ENCODE data around the gene GALK2.
"Not testable (repeated sequence)": the region's sequence is repeated elsewhere in the genome, so short reads cannot be mapped to it uniquely, and the experiment has no call there.

GALK2 gene

DNA sequence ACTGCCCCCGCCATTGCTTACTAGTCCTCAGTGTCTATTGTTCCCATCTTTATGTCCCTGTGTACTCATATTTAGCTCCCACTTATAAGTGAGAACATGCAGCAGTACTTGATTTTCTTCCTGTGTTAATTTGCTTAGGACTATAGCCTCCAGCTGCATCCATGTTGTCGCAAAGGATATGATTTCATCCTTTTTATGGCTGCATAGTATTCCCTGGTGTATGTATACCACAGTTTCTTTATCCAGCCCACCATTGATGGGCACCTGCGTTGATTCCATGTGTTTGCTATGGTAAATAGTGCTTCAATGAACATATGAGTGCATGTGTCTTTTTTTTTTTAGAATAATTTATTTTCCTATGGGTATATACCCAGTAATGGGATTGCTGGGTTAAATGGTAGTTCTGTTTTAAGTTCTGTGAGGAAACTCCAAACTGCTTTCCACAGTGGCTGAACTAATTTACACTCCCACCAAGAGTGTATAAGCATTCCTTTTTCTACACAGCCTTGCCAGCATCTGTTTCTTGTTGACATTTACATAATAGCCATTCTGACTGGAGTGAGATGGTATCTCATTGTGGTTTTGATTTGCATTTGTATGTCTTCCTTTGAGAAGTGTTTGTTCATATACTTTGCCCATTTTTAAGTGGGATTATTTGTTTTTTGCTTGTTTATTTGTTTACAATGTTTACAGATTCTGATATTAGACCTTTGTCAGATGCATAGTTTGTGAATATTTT lies 53.7 kb downstream of the GALK2 start:
- Mint-ChIP-seq H3K4me3 (no peak overlapping the region), H3K9me3 (peaks cover 34% of the 10 kb centered on the region), H3K27me3 (no peaks in the 10 kb centered on the region), H3K36me3 (ENCODE audit: low read depth) (peaks cover 90% of the 10 kb centered on the region), H3K27ac (no peak overlapping the region), H3K4me1 (ENCODE audit: low read depth) (peaks cover 24% of the 10 kb centered on the region)
- no peak for DNase-seq

- Mint-ChIP-seq H3K9me3 (peaks cover 30% of the 10 kb centered on the region), H3K36me3 (ENCODE audit: low read depth) (peaks cover 86% of the 10 kb centered on the region), H3K4me3 (no peak overlapping the region), H3K27me3 (no peaks in the 10 kb centered on the region), H3K4me1 (ENCODE audit: low read depth) (peaks cover 24% of the 10 kb centered on the region), H3K27ac (no peak overlapping the region)
- DNase-seq: no peak
Observed at GRCh38 chr15:49225572-49226281, 55.7 kb downstream of the GALK2 start.

DNA sequence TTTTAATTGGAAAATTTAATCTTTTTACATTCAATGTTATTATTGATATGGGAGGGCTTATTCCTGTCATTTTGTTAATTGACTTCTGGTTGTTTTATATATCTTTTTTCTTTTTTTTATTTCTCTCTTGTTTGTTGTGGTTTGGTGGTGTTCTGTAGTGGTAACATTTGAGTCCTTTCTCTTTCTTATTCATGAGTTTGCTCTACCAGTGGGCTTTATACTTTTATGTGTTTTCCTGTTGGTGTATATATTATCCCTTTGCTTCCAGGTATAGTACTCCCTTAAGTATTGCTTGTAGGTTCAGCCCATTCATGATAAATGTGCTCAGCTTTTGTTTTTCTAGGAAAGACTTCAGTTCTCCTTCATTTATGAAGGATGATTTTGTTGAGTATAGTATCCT lies 57.6 kb downstream of the GALK2 start:
- H3K9me3 Mint-ChIP-seq: peaks cover 24% of the 10 kb centered on the region
- DNase-seq: no peak
- no peak overlapping the region for H3K27ac Mint-ChIP-seq
- H3K4me3 Mint-ChIP-seq: no peak overlapping the region
- peaks cover 20% of the 10 kb centered on the region for H3K4me1 Mint-ChIP-seq (ENCODE audit: low read depth)
- H3K27me3 Mint-ChIP-seq: no peaks in the 10 kb centered on the region
- H3K36me3 Mint-ChIP-seq (ENCODE audit: low read depth): peaks cover 89% of the 10 kb centered on the region

DNA sequence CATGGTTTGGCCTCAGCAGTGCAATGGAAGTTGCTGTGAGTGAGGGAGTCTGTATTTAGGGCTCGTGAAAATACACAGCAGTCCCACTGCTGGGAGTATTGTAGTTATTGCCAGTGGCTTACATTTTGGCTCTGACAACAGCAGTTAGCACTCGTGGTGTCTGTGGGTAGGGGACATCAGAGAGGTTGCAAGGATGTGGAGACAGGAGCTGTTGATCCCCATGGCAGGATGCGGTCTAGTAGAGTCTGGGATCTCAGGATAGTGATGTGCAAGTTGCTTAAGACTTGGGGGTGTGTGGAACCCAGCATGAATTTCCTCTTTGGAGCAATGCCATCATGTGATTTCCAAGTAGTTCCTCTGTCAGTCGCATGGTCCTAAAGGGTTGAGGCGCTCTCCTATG lies 59.9 kb downstream of the GALK2 start:
- Mint-ChIP-seq H3K4me3 (no peak overlapping the region), H3K36me3 (ENCODE audit: low read depth) (peaks cover 86% of the 10 kb centered on the region)

GRCh38 chr15:49232236-49232806 lies 62.3 kb downstream of the GALK2 start:
- Mint-ChIP-seq H3K9me3 (peaks cover 10% of the 10 kb centered on the region), H3K27me3 (no peaks in the 10 kb centered on the region), H3K4me1 (ENCODE audit: low read depth) (peaks cover 19% of the 10 kb centered on the region), H3K36me3 (ENCODE audit: low read depth) (peaks cover 73% of the 10 kb centered on the region), H3K4me3 (no peak overlapping the region), H3K27ac (no peak overlapping the region)
- DNase-seq: no peak

More for the DNA sequence above, 59.9 kb downstream of the GALK2 start:
- Mint-ChIP-seq H3K4me1 (ENCODE audit: low read depth) (peaks cover 14% of the 10 kb centered on the region), H3K27ac (no peak overlapping the region), H3K27me3 (no peaks in the 10 kb centered on the region), H3K9me3 (peaks cover 15% of the 10 kb centered on the region)
- no peak for DNase-seq

- peaks cover 13% of the 10 kb centered on the region for H3K4me1 Mint-ChIP-seq (ENCODE audit: low read depth)
Observed at GRCh38 chr15:49235446-49236124, 65.5 kb downstream of the GALK2 start.

GRCh38 chr15:49236869-49237268 lies 66.8 kb downstream of the GALK2 start:
- Mint-ChIP-seq H3K27me3 (no peaks in the 10 kb centered on the region), H3K36me3 (ENCODE audit: low read depth) (peaks cover 35% of the 10 kb centered on the region), H3K4me1 (ENCODE audit: low read depth) (peaks cover 13% of the 10 kb centered on the region), H3K4me3 (no peak overlapping the region), H3K27ac (no peak overlapping the region), H3K9me3 (no peaks in the 10 kb centered on the region)
- no peak for DNase-seq

More at GRCh38 chr15:49235446-49236124, 65.5 kb downstream of the GALK2 start:
- Mint-ChIP-seq H3K4me3 (no peak overlapping the region), H3K9me3 (no peaks in the 10 kb centered on the region), H3K27ac (peak overlapping the region; percentile 19), H3K27me3 (no peaks in the 10 kb centered on the region), H3K36me3 (ENCODE audit: low read depth) (peaks cover 47% of the 10 kb centered on the region)
- no peak for DNase-seq

GRCh38 chr15:49238342-49238741 lies 68.3 kb downstream of the GALK2 start:
- Mint-ChIP-seq H3K9me3 (no peaks in the 10 kb centered on the region), H3K4me3 (no peak overlapping the region), H3K36me3 (ENCODE audit: low read depth) (peaks cover 21% of the 10 kb centered on the region), H3K27me3 (no peaks in the 10 kb centered on the region), H3K4me1 (ENCODE audit: low read depth) (peaks cover 15% of the 10 kb centered on the region), H3K27ac (no peak overlapping the region)
- no peak for DNase-seq

DNA sequence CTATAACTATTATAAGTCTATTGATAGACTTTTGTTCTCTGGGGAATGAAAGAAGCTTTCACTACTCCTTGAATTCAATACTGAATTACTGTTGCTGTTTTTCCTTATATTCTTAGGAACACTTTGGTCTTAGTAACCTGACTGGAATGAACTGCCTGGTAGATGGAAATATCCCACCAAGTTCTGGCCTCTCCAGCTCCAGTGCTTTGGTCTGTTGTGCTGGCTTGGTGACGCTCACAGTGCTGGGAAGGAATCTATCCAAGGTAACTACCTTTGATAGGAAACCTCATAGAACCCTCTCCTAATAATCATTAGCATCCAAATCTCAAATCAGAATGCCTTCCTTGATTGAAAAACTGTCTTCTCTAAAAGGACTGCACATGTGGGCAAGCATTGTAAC lies 69.1 kb downstream of the GALK2 start:
- Mint-ChIP-seq H3K4me3 (no peak overlapping the region), H3K27me3 (no peaks in the 10 kb centered on the region)

GRCh38 chr15:49242820-49243219 lies 72.8 kb downstream of the GALK2 start:
- Mint-ChIP-seq H3K9me3 (no peaks in the 10 kb centered on the region), H3K27ac (no peak overlapping the region), H3K4me1 (ENCODE audit: low read depth) (peaks cover 2% of the 10 kb centered on the region), H3K4me3 (no peak overlapping the region), H3K27me3 (no peaks in the 10 kb centered on the region), H3K36me3 (ENCODE audit: low read depth) (peaks cover 34% of the 10 kb centered on the region)
- no peak for DNase-seq

More for the DNA sequence above, 69.1 kb downstream of the GALK2 start:
- Mint-ChIP-seq H3K36me3 (ENCODE audit: low read depth) (peaks cover 15% of the 10 kb centered on the region), H3K4me1 (ENCODE audit: low read depth) (peaks cover 15% of the 10 kb centered on the region), H3K27ac (no peak overlapping the region), H3K9me3 (no peaks in the 10 kb centered on the region)
- DNase-seq: no peak

GRCh38 chr15:49247556-49248110 lies 77.6 kb downstream of the GALK2 start:
- Mint-ChIP-seq H3K4me1 (ENCODE audit: low read depth) (peaks cover 2% of the 10 kb centered on the region), H3K36me3 (ENCODE audit: low read depth) (peaks cover 74% of the 10 kb centered on the region), H3K9me3 (peaks cover 13% of the 10 kb centered on the region), H3K27me3 (no peaks in the 10 kb centered on the region), H3K27ac (no peak overlapping the region), H3K4me3 (no peak overlapping the region)
- no peak for DNase-seq

- no peak for DNase-seq
Observed at GRCh38 chr15:49248291-49248690, 78.2 kb downstream of the GALK2 start.

DNA sequence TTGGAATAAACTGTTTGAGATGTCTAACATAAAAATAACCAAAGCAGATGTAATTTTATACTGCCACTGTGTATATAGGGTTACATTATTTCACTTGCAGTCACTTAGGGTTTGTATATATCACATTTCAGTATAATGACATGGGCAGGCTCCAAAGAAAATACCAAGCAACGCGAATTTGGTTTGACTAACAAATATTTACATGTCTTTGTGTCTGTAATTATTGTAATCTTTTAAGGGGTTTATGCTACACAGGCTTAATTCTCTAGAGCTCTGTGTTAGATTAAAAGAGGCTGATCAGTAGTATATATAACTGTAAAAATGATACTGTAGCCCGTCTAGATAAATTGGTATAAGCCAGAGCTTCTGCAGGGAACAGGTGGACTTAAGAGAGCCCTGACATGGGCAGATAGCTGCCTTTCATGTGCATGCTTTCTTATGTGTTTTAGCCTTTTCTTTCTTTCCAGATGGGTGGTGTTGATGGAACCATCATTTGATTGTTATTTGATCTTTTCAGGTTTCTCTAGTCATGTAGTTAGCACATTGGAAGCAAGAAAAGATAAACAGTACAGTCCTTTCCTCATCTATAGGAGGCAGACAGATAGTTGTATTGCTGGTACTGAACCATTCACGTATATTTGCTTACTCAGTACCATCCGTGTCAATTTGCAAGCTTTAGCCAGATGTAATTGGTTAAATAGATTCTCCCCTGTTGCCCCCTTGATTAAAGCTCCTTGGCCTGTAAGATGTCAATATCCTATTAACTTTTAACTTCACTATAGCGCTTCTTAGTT lies 86.1 kb downstream of the GALK2 start:
- Mint-ChIP-seq H3K4me1 (ENCODE audit: low read depth) (peaks cover 2% of the 10 kb centered on the region), H3K27me3 (no peaks in the 10 kb centered on the region), H3K9me3 (peaks cover 11% of the 10 kb centered on the region), H3K36me3 (ENCODE audit: low read depth) (peaks cover 53% of the 10 kb centered on the region), H3K4me3 (no peak overlapping the region), H3K27ac (no peak overlapping the region)
- DNase-seq: no peak

More at GRCh38 chr15:49248291-49248690, 78.2 kb downstream of the GALK2 start:
- Mint-ChIP-seq H3K36me3 (ENCODE audit: low read depth) (peaks cover 76% of the 10 kb centered on the region), H3K27me3 (no peaks in the 10 kb centered on the region), H3K27ac (no peak overlapping the region), H3K4me3 (no peak overlapping the region), H3K9me3 (peaks cover 13% of the 10 kb centered on the region), H3K4me1 (ENCODE audit: low read depth) (peaks cover 2% of the 10 kb centered on the region)

DNA sequence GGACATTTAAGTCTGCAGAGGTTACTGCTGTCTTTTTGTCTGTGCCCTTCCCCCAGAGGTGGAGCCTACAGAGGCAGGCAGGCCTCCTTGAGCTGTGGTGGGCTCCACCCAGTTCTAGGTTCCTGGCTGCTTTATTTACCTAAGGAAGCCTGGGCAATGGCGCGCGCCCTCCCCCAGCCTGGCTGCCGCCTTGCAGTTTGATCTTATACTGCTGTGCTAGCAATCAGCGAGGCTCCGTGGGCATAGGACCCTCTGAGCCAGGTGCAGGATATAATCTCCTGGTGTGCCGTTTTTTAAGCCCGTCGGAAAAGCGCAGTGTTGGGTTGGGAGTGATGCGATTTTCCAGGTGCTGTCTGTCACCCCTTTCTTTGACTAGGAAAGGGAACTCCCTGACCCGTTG lies 95.1 kb downstream of the GALK2 start:
- H3K4me3 Mint-ChIP-seq; H3K27ac Mint-ChIP-seq; H3K4me1 Mint-ChIP-seq (ENCODE audit: low read depth); H3K9me3 Mint-ChIP-seq; DNase-seq; H3K27me3 Mint-ChIP-seq: not testable (repeated sequence)
- peaks cover 25% of the 10 kb centered on the region for H3K36me3 Mint-ChIP-seq (ENCODE audit: low read depth)

Measured in activated T-cell treated with anti-CD3 and anti-CD28 coated beads, Interleukin-2, amount 50 U/mL, for 24 hours (primary cell).